NAMALWA (cell line): ENCODE measurements around the gene SNX25.
"Not testable (repeated sequence)": the region's sequence is repeated elsewhere in the genome, so short reads cannot be mapped to it uniquely, and the experiment has no call there.

Source experiments
- DNase-seq: peaks from one replicate; pipeline ENCODE4 v3.0.0-alpha.2; 2015; ENCODE audit warnings: low spot score

Gene SNX25

DNA sequence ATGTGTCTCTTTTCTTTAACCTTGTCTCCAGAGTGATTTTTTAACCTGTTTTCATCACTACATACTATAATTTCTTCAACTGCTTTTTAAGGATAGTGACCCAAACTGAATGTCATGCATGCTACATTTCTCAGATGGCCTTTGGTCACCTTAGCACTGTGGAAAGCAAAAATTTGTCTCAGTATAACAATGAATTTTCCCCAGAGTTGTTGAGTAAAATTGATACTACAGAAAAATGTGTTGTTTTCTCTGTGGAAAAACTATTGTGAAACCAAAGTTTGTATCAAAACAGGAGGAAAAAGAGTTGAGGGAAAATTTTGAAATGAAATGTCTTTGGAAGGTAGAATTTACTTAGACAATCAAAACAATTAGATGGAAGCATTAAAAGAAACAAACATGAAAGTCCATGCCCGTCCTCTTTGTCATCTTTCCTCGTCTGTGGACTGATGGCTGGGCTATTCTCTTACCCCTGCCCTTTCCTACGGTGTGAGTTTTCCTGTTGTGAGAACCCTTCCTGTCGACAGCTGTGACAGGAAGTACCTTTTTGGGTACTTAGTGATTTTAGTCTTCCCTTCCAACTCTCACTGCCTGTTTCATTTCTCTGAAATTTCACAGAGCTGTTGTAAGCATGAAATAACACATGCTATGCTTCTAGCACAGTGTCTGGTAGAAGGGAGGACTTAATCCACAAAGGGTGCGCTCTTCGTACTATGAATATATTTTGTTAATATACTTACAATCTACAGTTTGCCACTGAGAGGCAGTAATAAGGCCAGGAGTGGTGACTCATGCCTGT lies 135.5 kb downstream of the SNX25 start:
- DNase-seq = peak; percentile 25

GRCh38 chr4:185346975-185347601 lies 137.7 kb downstream of the SNX25 start:
- DNase-seq = no peak

DNA sequence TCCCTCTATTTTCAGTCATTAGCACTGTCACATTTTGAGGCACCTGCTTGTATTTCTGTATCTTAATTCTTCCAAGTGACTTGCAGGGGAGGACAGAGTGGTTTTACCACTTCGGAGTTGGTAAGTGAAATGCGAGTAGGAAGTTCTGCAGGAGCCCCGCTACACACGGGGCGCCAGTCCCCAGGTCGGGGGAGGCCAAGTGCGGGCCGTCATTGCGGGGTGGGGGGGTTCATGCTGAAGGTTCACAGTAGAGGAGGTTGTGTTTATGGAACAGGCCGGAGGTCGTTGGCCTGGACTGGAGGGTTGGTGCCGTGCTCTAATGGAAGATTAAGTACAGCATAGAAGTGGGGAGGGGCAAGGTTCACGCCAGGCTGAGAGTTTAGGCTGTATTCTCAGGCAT lies 142.3 kb downstream of the SNX25 start:
- DNase-seq = no peak

- no peak for DNase-seq
These were observed 142.8 kb downstream of the SNX25 start for GRCh38 chr4:185352202-185352601.

GRCh38 chr4:185352741-185353140 lies 143.3 kb downstream of the SNX25 start:
- DNase-seq = no peak

- DNase-seq = no peak
These were observed 147.8 kb downstream of the SNX25 start for GRCh38 chr4:185357211-185357610.

DNA sequence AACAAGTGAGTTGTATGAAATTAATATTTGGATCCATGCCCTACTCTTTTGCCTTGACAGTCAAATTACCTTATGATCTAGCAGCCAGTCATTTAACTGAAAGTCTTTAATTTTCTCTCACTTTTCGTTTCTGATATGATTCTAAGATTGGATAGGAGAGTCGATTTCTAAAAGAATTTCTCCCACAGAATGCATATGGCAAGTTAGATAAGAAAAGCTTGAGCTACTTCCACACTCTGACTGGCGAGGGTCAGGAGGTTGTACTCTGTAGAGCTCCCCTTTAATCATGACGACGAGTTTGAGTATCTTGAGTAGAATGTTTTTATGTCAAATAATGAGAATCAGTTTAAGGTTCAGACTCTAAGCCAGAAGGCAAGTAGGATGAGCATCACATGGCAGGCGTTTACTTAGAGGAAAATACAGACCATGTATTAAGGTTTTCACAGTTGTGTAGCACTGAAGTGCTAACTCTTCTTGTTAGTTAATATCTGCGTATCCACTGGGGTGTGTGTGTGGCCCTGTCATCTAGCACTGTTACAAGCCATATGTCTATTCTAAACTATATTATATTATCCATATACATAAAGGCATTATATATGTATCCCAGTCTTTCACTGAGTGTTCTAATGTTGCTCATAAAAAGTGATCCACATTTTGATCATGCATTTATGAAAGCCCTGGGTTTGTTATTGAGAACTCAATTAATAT lies 148.5 kb downstream of the SNX25 start:
- DNase-seq = no peak

DNA sequence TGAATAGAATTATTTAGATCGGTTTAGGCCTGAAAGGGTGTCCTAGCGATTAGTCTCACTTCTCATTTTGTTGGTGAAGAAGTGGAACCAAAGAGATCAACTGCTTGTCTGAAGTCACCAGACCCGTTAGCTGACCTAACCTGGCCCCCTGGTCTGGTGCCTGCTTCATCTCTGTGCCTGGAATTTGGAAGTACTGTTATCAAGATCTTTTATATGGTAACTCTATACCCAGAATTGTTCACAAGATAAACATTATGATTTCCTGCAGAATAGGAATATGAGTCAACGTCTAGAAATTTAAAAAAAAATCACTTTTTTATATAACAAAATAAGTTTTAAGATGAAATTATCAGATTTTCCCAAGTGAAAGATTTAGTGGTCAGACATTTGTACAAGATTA lies 149.1 kb downstream of the SNX25 start:
- no peak for DNase-seq

DNA sequence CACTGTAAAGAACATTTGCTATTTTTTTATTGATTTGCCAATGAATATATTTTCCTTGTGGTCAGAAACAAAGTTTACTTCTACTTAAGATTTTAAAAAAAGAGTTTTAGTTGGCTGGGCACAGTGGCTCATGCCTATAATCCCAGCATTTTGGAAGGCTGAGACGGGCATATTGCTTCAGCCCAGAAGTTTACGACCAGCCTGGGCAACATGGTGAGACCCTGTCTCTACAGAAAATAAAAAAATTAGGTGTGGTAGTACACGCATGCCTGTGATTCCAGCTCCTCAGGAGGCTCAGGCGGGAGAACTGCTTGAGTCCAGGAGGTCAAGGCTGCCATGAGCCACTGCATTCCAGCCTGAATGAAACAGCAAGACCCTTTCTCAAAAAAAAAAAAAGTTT lies 149.6 kb downstream of the SNX25 start:
- no peak for DNase-seq

DNA sequence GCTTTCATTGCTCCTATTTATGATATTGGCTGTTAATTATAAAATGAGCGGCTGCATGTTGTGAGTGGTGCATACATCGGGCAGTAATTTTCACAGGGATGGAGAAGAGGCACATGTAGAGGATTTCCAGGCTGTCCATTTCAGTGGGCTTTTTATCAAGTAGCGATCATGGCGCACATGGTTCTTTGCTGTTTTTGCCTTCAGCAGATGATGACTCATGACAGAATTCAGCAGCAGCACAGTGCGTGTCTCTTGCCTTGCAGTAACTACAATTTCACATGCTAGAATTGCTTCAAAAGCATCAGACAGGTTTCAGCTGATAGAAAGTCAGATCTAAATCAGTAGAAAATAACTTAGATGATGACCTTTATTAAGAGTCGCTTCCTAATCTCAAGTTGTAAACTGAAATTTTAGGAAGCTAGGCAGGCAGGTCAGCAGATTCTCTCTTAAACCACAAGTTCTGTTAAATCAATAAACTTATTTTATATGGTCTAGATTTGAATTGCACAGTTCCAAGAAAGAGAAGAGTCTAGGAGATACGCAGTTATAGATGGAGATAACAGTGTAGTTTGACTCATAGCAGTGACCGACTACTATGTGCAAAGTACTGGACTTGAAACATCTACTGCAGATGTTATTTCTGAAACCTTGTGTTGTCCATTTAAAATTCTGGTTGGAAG lies 150.5 kb downstream of the SNX25 start:
- DNase-seq = no peak

- no peak for DNase-seq
These were observed 152.5 kb downstream of the SNX25 start for GRCh38 chr4:185361872-185362271.

- not testable (repeated sequence) for DNase-seq
These were observed 153.2 kb downstream of the SNX25 start for GRCh38 chr4:185362570-185362969.

- DNase-seq = no peak
These were observed 153.9 kb downstream of the SNX25 start for GRCh38 chr4:185363251-185363650.

DNA sequence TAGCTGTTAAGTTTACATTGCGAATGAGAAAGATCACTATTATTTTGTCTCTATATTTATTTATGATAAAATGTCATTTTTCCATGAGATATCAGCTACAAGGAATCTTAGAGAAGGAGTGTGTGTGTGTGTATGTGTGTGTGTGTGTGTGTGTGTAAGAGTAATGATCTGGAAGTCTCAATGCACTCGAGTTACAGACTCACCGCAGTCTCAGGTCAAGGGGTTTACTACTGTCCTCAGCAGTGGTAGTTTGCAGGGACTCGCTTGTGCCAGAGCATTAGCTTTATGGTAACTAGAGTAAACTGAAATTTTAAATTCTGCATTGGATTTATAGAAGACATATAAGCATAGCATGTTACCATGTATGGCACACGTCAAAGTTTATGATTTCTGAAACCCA lies 155.5 kb downstream of the SNX25 start:
- DNase-seq = no peak

DNA sequence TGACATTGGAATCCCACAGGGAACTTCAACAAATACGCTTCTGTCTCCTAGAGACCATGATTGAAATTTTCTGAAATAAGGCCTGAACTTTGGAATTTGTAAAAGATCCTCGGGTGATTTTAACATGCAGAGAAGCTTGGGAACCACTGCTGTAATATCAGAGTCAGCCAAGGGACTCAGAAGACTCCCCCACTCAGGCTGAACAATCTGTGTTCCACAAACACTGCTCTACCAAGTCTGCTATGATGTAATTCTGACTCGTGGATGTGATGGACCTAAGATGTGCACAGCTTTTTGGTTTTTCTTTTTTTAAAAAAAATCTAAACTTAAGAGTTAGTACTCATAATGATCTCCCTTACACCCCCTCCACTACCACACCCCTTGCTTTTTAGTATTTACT lies 160.3 kb downstream of the SNX25 start:
- no peak for DNase-seq

GRCh38 chr4:185370268-185370949 lies 161.0 kb downstream of the SNX25 start:
- no peak for DNase-seq

GRCh38 chr4:185371702-185372101 lies 162.3 kb downstream of the SNX25 start:
- DNase-seq = no peak

GRCh38 chr4:185374027-185374426 lies 164.6 kb downstream of the SNX25 start:
- DNase-seq = no peak

DNA sequence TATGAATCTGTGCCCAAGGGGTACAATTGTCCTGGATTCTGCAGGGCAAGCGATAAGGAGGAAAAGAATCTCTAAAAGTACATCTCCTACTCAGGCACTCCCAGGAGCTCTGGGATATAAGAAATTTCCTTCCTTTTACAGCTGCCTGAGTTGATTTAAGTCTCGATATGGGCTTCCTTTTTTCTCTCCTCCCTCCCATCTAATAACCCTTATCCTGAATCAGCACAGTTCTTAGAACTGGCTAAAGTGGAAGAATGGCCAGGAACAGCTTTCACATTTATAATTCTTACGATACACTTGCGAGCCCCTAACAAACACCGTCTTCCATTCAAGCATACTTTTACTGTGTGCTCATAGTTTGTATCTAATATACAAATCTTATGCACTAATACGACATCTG lies 165.2 kb downstream of the SNX25 start:
- no peak for DNase-seq

DNA sequence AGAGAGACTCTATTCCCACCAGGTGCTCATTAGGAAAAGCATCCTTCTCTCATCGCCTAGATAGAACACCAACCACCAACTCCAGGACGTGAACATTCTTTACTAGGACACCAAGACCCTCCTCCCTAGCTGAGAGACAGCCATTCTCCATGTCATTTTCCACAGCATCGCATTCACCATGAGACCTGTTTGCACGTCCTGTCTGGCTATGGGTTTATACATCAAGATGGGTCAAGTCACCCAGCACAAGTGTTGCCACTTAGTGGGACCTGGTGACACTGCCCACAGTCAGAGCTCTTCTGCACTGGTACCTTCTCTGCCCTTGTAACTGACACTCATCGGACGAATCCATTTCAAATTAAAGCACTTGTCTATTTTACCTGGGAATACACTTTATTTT lies 168.9 kb downstream of the SNX25 start:
- no peak for DNase-seq

GRCh38 chr4:185379326-185380295 lies 170.2 kb downstream of the SNX25 start:
- no peak for DNase-seq
